SK-N-SH (cell line): Measurements from ENCODE around the gene HPDL. TPM values are rescaled to one million over a fixed set of nuclear protein-coding genes. Genes with fewer than 3 reads are reported as not detected.

Experiments
- CTCF ChIA-PET: fragments of 300-600, 350-600 bp; formaldehyde crosslinking; extraction: SDS; loops from one replicate; lab custom pipeline; 2021; lab: Yijun Ruan, JAX
- POLR2A ChIA-PET: fragments of 350-600 bp; sonication (Branson Sonifier 250); formaldehyde crosslinking; extraction: SDS; loops from one replicate; lab custom pipeline; 2020; ENCODE audit warnings: antibody characterized with exemption, inconsistent platforms; lab: Yijun Ruan, JAX
- DNase-seq: peaks from one replicate; pipeline ENCODE4 v3.0.0; 2012
- H2AFZ ChIP-seq: fragments of 200-600 bp; sonication (generic); 2 replicates; pipeline ENCODE4 v1.8.1; 2016; ENCODE audit warnings: antibody characterized with exemption, mild to moderate bottlenecking, low read depth
- H3F3A ChIP-seq: fragments of 200-600 bp; sonication (generic); replicated peaks from 2 replicates; pipeline ENCODE3; 2016; ENCODE audit warnings: antibody characterized with exemption, mild to moderate bottlenecking; ENCODE audit not compliant: insufficient read depth
- H3K27ac ChIP-seq, 2 experiments: fragments of 200-500 bp in 1 of 2; fragments of 200-600 bp in 1 of 2; sonication (Bioruptor generic) in 1 of 2; sonication (generic), shearing (Covaris generic) in 1 of 2; 2 replicates each; pipeline versions ENCODE4 v1.5.1 to v1.6.1; 2014 to 2016; ENCODE audit warnings: low read depth in 2 of 2, inconsistent platforms in 1 of 2, low read length in 1 of 2, mild to moderate bottlenecking in 1 of 2, mixed read lengths in 1 of 2
- H3K27me3 ChIP-seq: fragments of 200-600 bp; sonication (generic), shearing (Covaris generic); 2 replicates; pipeline ENCODE4 v1.6.1; 2016; ENCODE audit warnings: mixed run types; ENCODE audit not compliant: insufficient read depth
- H3K36me3 ChIP-seq, 2 experiments: fragments of 200-500 bp in 1 of 2; fragments of 200-600 bp in 1 of 2; sonication (Bioruptor generic) in 1 of 2; sonication (generic) in 1 of 2; replicated peaks in 1 of 2; 2 replicates each; pipeline versions ENCODE3 to v1.5.1; 2014 to 2016; ENCODE audit warnings: low read length in 1 of 2, mild to moderate bottlenecking in 1 of 2; ENCODE audit not compliant: insufficient read depth in 2 of 2, control insufficient read depth in 1 of 2
- H3K4me1 ChIP-seq, 2 experiments: fragments of 200-500 bp in 1 of 2; fragments of 200-600 bp in 1 of 2; sonication (Bioruptor generic) in 1 of 2; sonication (generic), shearing (Covaris generic) in 1 of 2; 2 replicates each; pipeline versions ENCODE4 v1.5.1 to v1.6.1; 2014 to 2016; ENCODE audit warnings: low read depth in 1 of 2, low read length in 1 of 2, mixed run types in 1 of 2; ENCODE audit not compliant: insufficient read depth in 2 of 2, control insufficient read depth in 1 of 2
- H3K4me2 ChIP-seq: fragments of 200-600 bp; sonication (generic), shearing (Covaris generic); 2 replicates; pipeline ENCODE4 v1.6.1; 2017; ENCODE audit warnings: mixed run types
- H3K4me3 ChIP-seq, 2 experiments: fragments of 200-500 bp in 1 of 2; fragments of 200-600 bp in 1 of 2; sonication (Bioruptor generic) in 1 of 2; sonication (generic), shearing (Covaris generic) in 1 of 2; 2 replicates each; pipeline versions ENCODE4 v1.5.1 to v1.8.1; 2014 to 2016; ENCODE audit warnings: low read depth in 2 of 2, inconsistent platforms in 1 of 2, low read length in 1 of 2, mild to moderate bottlenecking in 1 of 2, mixed read lengths in 1 of 2, moderate library complexity in 1 of 2
- H3K79me2 ChIP-seq: fragments of 200-600 bp; sonication (generic); 2 replicates; pipeline ENCODE4 v1.8.1; 2017; ENCODE audit warnings: mild to moderate bottlenecking; ENCODE audit not compliant: insufficient read depth
- H3K9ac ChIP-seq: fragments of 200-600 bp; sonication (generic); 2 replicates; pipeline ENCODE4 v1.6.1; 2017; ENCODE audit warnings: mixed run types
- H3K9me2 ChIP-seq: fragments of 200-600 bp; sonication (generic); 2 replicates; pipeline ENCODE4 v1.6.1; 2017; ENCODE audit warnings: mixed run types
- H3K9me3 ChIP-seq: fragments of 200-600 bp; sonication (generic); 2 replicates; pipeline ENCODE4 v1.6.1; 2017; ENCODE audit warnings: mixed run types, mild to moderate bottlenecking, moderate library complexity
- H4K20me1 ChIP-seq: fragments of 200-600 bp; sonication (generic); 2 replicates; pipeline ENCODE4 v1.6.1; 2017; ENCODE audit warnings: mild to moderate bottlenecking, mixed run types; ENCODE audit not compliant: insufficient read depth
- EP300 ChIP-seq, 2 experiments: IDR thresholded peaks; 2 replicates each; pipeline versions ENCODE4 v1.4.0 to v1.6.1; 2012; ENCODE audit warnings: borderline replicate concordance in 1 of 2, low read depth in 1 of 2, low read length in 1 of 2
- EZH2phosphoT487 ChIP-seq: fragments of 200-600 bp; sonication (generic); IDR thresholded peaks from 2 replicates; pipeline ENCODE4 v1.6.1; 2017; ENCODE audit warnings: low read depth, mixed run types, mild to moderate bottlenecking, antibody characterized with exemption, moderate library complexity, borderline replicate concordance
- GABPA ChIP-seq: IDR thresholded peaks from 2 replicates; pipeline ENCODE4 v1.4.0; 2012; ENCODE audit warnings: low read depth, mild to moderate bottlenecking
- NFIC ChIP-seq: IDR thresholded peaks from 2 replicates; pipeline ENCODE4 v1.4.0; 2012; ENCODE audit warnings: borderline replicate concordance
- POLR2AphosphoS5 ChIP-seq: IDR thresholded peaks from 2 replicates; pipeline ENCODE4 v1.6.1; 2012; ENCODE audit warnings: low read depth, low read length
- RCOR1 ChIP-seq: fragments of 150-350 bp; IDR thresholded peaks from 2 replicates; pipeline ENCODE4 v1.6.1; 2017; ENCODE audit warnings: antibody characterized with exemption, low read length
- RXRA ChIP-seq: IDR thresholded peaks from 2 replicates; pipeline ENCODE4 v1.4.0; 2012; ENCODE audit warnings: low read depth, mild to moderate bottlenecking, borderline replicate concordance
- TCF12 ChIP-seq: IDR thresholded peaks from 2 replicates; pipeline ENCODE4 v1.4.0; 2012
- TEAD4 ChIP-seq: IDR thresholded peaks from 2 replicates; pipeline ENCODE4 v1.4.0; 2012; ENCODE audit warnings: mild to moderate bottlenecking, borderline replicate concordance; ENCODE audit not compliant: insufficient read depth
- WGBS: methylation state at CpG from one replicate; pipeline ENCODE4 v1.1.6; 2017; ENCODE audit warnings: low lambda C conversion rate; 5-methylcytosine and 5-hydroxymethylcytosine counted together
- polyA plus RNA-seq, 3 experiments: library from polyadenylated mRNA; depleted of rRNA; stranded (reverse); fragments of >200 nt; gene quantifications; 2 replicates each; pipeline ENCODE4 v1.2.3, GENCODE V29; 2012
- TF ChIP-seq, protein P1 (sequence below): fragments of 150-350 bp; IDR thresholded peaks from 2 replicates; pipeline ENCODE4 v1.6.1; 2017; ENCODE audit warnings: antibody characterized with exemption, low read length, low read depth, borderline replicate concordance
- TF ChIP-seq, protein P2 (sequence below): fragments of 150-350 bp; IDR thresholded peaks from 2 replicates; pipeline ENCODE4 v1.6.1; 2016; ENCODE audit warnings: mild to moderate bottlenecking, low read depth, low read length
- TF ChIP-seq, protein P3 (sequence below): fragments of 200-600 bp; sonication (generic); IDR thresholded peaks from 2 replicates; pipeline ENCODE4 v1.6.1; 2017; ENCODE audit warnings: antibody characterized with exemption, mild to moderate bottlenecking, moderate library complexity
- TF ChIP-seq, protein P4 (sequence below): IDR thresholded peaks from 2 replicates; pipeline ENCODE4 v1.4.0; 2012; ENCODE audit warnings: low read depth, borderline replicate concordance

HPDL gene
- polyA plus RNA-seq, 1 of the 3 experiments (the other 2 are of a cell fraction) = 0.25 TPM

DNA sequence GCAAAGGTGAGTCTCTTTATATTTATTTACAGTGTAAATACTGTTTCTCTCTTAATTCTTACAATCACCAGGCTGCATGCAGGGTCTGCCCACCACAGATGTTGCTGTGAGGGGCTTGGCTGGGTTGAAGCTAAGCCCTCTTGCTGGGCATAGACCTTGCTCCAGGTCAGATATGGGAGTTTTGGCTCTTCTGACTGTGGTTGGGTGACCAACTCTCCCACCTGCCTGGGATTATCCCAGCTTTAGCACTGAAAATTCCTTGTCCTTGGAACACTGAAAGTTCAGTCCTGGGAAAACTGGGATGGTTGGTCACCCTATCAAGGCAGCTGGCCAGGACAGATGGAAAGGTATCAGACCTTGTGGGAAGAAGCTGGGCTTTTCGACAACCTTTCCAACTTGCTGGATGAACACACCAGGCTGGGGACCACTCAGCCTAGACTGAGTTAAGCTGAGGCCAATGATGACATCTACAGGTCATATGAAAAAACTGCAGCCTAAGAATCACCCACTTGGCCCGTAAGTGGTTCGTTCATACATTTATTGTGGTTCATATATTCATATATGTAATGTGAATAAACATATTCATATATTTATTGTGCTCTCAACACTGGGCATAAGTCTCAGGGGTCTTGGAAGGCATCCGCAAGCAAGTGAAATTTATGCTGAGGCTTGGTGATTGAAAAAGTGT, 26.6 kb upstream of the HPDL start (continued):
- TF ChIP-seq EZH2phosphoT487 = no peak

DNA sequence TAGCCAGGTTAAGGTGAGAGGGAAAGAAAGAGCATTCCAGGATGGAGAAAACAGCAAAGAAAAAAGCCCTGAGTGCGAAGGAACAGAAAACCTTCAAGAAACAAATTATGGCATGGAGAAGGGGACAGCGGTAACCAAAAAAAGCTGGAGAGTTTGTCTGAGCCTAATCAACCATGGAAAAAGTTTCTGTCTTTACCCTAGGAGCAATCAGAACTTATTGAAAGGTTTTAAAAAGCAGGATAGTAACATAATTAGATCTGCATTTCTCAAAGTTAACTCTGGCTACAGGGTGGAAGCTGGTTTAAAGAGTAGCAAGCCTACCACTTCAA, 26.1 kb upstream of the HPDL start:
- no peak for DNase-seq
- H3K4me3 ChIP-seq = no peak overlapping the region
- no peaks in the 10 kb centered on the region for H4K20me1 ChIP-seq
- H3K27me3 ChIP-seq = no peaks in the 10 kb centered on the region
- H3K4me2 ChIP-seq = no peak overlapping the region
- ChIA-PET CTCF (interaction anchor here (0.7 to 14.7 kb wide), 27 partner anchors 9 to 569 kb away, joined by 3 to 470 read pairs (median 4); partner anchors contain the start of genes HECTD3, MUTYH, RNU5D-1 and TOE1), POLR2A (interaction anchor here (1.0 to 4.6 kb wide), 3 partner anchors 96 to 288 kb away, joined by 7 to 50 read pairs (median 10); partner anchors contain the start of genes HECTD3 and UROD)
- no peak overlapping the region for H3K27ac ChIP-seq
- no peaks in the 10 kb centered on the region for H3K79me2 ChIP-seq
- H3K9ac ChIP-seq = no peak overlapping the region
- H3F3A ChIP-seq = peaks cover 10% of the 10 kb centered on the region
- H3K36me3 ChIP-seq = no peaks in the 10 kb centered on the region
- no peak for TF ChIP-seq GABPA
- TF ChIP-seq, protein P1, sequence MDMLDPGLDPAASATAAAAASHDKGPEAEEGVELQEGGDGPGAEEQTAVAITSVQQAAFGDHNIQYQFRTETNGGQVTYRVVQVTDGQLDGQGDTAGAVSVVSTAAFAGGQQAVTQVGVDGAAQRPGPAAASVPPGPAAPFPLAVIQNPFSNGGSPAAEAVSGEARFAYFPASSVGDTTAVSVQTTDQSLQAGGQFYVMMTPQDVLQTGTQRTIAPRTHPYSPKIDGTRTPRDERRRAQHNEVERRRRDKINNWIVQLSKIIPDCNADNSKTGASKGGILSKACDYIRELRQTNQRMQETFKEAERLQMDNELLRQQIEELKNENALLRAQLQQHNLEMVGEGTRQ = no peak
- TF ChIP-seq NFIC = no peak
- TF ChIP-seq, protein P2, sequence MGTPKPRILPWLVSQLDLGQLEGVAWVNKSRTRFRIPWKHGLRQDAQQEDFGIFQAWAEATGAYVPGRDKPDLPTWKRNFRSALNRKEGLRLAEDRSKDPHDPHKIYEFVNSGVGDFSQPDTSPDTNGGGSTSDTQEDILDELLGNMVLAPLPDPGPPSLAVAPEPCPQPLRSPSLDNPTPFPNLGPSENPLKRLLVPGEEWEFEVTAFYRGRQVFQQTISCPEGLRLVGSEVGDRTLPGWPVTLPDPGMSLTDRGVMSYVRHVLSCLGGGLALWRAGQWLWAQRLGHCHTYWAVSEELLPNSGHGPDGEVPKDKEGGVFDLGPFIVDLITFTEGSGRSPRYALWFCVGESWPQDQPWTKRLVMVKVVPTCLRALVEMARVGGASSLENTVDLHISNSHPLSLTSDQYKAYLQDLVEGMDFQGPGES = no peak
- TF ChIP-seq EZH2phosphoT487 = no peak
- TF ChIP-seq, protein P3, sequence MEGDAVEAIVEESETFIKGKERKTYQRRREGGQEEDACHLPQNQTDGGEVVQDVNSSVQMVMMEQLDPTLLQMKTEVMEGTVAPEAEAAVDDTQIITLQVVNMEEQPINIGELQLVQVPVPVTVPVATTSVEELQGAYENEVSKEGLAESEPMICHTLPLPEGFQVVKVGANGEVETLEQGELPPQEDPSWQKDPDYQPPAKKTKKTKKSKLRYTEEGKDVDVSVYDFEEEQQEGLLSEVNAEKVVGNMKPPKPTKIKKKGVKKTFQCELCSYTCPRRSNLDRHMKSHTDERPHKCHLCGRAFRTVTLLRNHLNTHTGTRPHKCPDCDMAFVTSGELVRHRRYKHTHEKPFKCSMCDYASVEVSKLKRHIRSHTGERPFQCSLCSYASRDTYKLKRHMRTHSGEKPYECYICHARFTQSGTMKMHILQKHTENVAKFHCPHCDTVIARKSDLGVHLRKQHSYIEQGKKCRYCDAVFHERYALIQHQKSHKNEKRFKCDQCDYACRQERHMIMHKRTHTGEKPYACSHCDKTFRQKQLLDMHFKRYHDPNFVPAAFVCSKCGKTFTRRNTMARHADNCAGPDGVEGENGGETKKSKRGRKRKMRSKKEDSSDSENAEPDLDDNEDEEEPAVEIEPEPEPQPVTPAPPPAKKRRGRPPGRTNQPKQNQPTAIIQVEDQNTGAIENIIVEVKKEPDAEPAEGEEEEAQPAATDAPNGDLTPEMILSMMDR = no peak
- TF ChIP-seq TCF12 = no peak
- no peak for TF ChIP-seq EP300 (IDR thresholded peaks at IDR 0.05; ENCODE audit: borderline replicate concordance in 1 of 2, low read depth in 1 of 2, low read length in 1 of 2)
- no peak for TF ChIP-seq RXRA
- no peak for TF ChIP-seq POLR2AphosphoS5
- TF ChIP-seq, protein P4, sequence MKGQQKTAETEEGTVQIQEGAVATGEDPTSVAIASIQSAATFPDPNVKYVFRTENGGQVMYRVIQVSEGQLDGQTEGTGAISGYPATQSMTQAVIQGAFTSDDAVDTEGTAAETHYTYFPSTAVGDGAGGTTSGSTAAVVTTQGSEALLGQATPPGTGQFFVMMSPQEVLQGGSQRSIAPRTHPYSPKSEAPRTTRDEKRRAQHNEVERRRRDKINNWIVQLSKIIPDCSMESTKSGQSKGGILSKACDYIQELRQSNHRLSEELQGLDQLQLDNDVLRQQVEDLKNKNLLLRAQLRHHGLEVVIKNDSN = no peak
- no peak for TF ChIP-seq TEAD4
- no peak for TF ChIP-seq RCOR1
- H3K9me3 ChIP-seq = no peaks in the 10 kb centered on the region
- H3K9me2 ChIP-seq = no peaks in the 10 kb centered on the region
- WGBS = 48% methylated on average over 2 of the region's 2 CpGs
- H2AFZ ChIP-seq = no peak overlapping the region
- H3K4me1 ChIP-seq = peaks cover 0 to 13% of the 10 kb centered on the region in 2 experiments; a peak in 1 of 4 replicates
